Activated CD4-positive, alpha-beta T cell treated with anti-CD3 and anti-CD28 coated beads for 1 hour (primary cell): Measurements from ENCODE around the gene HGFAC.
"Not testable (repeated sequence)": the region's sequence is repeated elsewhere in the genome, so short reads cannot be mapped to it uniquely, and the experiment has no call there.

Experiments used
- DNase-seq: peaks from one replicate; pipeline ENCODE4 v3.0.0-alpha.2; 2020

Gene HGFAC

DNA sequence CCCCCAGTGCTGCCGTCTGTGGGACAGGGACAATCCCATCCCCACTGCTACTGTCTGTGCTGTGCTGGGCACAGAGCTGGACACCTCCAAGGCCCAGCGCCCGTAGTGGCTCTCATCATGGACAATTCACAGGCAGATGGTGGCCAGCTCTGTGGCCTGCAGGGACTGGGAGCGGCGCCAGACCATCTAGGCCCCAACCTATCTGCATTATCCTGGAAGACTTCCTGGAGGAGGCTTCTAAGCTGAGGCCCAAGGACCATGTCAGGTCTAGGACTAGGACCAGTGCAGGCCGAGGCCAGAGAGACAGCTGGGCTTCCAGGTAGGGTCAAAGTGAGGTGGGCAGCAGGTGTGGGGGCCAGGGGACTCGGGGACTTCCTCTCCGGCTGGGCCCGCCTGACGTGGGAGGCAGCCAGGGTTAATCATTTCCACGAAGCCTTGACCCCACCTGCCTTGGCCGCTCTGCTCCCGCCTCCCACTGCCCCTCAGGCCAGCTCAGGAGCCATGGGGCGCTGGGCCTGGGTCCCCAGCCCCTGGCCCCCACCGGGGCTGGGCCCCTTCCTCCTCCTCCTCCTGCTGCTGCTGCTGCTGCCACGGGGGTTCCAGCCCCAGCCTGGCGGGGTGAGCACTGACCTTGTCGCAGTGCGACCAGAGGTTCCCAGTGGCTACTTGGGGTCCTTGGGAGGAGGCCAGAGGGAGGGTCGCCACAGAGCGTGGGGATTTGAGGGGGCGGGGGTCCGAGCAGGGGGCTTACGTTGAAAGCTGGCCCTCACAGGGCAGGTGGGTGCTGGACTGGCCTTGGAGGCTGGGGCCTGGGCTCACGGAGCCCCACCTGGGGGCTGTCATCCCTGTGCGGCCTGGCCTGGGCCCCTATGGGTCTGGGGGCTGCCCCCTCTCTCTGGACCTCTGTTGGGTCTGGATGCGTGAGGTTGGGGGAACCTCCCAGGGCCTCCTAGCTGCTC, at the start of gene HGFAC:
Gene HGFAC (plus strand): TSS at position 468 of the 959 bp plus-strand sequence. CDS start 34 bp downstream, at position 502.
- no peak for DNase-seq

DNA sequence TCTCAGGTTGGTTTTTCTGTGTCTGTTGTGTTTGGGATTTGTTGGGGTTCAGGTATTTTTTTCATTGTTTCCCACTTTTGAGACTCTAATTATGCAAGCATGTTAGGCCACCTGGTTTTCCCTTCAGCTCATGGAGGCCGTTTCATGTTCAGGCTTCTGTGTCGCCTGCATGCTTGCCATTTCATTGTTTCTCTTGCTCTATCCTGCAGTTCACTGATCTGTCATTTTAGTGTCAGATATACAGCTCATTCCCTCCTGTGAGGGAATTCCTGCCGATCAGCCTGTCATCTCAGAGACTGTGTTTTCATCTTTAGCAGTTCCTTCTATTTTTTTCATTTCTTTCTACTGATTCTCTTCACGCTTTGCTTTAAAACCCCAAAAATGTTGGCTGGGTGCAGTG, 49.4 kb upstream of the HGFAC start:
- DNase-seq, result no peak

GRCh38 chr4:3393171-3393570, 48.6 kb upstream of the HGFAC start:
- DNase-seq, result no peak

GRCh38 chr4:3396600-3396999, 45.2 kb upstream of the HGFAC start:
- no peak for DNase-seq

DNA sequence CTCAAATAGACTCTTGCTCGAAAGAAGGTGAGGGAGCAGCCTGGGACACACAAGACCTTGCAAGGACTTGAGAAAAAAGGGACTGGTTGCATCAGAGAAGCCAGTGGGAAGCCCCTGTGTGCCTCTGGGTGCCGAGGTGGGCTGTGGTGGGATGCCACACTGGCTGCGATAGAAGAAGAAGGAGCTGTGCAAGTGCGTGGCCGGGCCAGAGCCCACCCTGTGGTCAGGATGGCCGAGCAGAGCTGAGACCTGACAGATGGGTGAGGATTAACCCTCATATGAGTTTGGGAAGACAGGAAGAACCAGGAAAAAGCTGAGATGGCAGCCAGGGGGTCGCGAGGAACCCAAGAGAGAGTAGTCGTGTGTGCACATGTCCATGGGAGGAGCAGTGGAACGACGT, 44.6 kb upstream of the HGFAC start:
- no peak for DNase-seq

GRCh38 chr4:3399277-3400194, 42.2 kb upstream of the HGFAC start:
- DNase-seq, result no peak

DNA sequence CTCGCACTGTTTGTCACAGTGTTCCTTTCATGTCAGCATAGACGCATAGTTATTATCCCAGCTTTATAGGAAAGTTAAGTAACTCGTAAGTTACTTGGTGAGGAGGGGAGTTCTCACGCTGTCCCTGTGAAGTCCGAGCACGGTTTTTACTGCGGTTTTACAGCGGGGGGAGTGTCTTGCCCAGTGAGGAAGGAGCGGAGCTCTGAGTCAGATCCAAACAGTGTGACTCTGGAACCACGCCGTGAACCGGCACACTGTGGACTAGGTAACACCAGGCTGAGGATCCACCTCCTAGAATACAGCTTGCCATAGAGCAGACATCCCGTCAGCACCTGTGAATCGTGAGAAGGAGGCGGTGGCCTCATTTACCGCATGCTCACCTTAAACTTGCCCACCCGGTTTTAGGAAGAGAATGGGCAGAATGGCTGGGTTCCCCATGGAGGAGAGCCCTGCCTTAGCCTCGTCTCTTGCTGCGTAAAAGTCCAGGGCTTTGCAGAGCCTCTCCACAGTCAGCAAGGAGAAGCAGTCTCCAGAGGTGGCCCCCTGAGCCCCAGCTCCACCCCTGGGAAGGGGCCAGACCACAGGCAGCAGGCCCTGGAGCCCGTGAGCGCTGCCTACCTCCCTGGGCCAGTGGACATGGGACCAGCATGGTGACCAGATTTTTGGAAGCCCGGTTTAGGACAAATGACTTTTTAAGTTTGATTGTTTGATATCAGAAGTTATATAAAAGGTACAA, 40.2 kb upstream of the HGFAC start:
- DNase-seq, result no peak

DNA sequence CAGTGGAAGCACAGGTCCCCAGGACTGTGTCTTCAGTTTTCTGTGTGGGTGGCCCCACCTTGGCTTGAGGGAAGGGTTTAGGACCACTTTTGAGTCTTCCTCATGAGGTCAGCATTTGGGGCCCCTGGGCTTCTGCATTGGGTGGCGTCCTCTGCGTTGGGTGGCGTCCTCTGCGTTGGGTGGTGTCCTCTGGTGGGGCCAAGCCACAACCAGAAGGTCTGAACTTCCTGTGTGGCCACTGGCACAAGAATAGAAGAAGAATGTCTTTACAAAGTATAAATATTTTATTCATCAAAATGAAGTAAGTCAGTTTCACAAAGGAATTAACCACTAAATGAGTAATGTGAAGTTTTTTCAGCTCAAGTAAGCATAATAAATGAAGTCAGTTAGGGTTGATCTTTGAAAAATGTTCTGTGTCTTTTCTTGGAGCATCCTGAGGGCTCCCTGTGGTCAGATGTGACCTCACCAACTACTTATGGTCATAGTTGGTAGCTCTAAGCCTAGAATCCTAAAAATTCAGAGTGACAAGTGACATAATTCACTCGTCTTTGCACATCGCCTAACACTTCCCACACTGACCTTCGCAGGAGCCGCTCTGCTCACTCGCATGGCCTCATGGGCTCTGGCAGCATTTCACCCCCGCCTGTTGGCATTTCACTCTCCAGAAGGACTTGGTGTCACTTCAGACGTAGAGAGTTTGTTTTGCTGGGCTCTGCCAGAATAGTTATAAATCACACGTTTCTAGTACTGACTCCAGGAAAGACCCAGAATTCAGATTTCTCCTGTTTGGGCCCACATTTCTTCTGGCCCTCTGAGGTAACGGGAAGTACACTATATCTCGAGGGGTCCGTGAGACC, 39.0 kb upstream of the HGFAC start:
- DNase-seq, result no peak

DNA sequence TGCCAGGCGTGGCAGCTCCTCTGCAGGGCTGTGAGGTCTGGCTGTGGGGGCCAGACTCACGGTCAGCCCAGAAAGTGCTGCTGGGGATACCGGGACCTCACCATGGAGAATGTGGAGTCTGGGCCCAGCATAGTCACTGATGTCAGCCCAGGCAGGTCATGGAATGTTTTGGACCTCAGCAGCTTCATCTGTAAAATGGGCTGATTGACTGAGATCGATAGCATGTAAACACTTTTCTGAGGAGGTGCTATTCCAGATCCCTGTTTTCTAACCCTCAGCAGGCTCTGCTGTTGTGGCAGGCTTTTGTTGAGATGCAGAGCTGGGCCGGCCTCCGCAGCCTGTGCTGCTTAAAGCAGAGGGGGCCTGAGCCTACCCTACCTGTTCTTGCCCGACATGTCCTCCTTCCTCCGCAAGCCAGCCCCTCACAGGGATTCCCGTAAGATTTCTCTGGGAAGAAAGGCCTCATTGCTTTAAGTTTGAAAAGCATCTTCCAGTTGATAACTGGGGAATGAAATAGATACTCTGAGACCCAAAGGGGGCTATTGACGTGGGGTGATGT, 38.3 kb upstream of the HGFAC start:
- no peak for DNase-seq

DNA sequence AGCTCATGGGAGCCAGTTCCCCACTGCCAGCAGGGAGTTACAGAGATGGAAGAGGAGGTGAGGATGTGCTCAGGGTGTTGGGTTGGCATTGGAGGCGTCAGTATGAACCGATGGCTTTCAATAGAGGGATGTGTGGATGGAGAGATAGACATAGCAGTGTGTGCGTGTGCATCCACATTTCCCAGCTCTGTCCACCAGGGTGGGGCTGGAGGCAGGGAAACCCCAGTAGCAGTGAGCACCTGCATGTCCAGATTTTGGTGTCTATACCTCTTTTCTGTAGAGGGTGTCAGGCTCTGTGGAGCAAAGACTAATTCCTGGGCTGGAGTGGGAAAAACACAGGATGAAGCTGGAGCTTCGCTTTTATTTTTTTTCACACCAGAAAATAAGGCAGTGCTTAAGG, 37.2 kb upstream of the HGFAC start:
- DNase-seq, result no peak

- no peak for DNase-seq
Observed at GRCh38 chr4:3405176-3405575, 36.6 kb upstream of the HGFAC start.

GRCh38 chr4:3406021-3406420, 35.7 kb upstream of the HGFAC start:
- no peak for DNase-seq

DNA sequence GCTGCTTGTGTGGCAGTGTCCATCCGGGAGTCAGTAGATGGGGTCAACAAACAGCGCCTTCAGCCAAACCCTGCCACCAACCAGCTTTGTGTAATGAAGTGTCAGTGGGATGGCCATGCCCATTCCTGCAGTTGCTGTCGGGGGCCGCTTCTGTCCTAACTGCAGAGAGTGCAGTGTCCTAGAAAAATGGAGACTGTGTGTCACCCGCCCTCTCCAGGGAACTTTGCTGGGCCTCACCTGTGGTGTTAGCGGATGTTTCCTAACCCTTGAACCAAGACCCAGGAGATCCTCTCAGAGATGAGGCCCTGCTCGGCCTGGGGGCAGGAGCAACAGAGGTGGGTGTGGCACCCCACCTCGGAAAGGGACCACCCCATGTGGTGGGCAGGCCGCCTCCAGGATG, 35.3 kb upstream of the HGFAC start:
- no peak for DNase-seq

DNA sequence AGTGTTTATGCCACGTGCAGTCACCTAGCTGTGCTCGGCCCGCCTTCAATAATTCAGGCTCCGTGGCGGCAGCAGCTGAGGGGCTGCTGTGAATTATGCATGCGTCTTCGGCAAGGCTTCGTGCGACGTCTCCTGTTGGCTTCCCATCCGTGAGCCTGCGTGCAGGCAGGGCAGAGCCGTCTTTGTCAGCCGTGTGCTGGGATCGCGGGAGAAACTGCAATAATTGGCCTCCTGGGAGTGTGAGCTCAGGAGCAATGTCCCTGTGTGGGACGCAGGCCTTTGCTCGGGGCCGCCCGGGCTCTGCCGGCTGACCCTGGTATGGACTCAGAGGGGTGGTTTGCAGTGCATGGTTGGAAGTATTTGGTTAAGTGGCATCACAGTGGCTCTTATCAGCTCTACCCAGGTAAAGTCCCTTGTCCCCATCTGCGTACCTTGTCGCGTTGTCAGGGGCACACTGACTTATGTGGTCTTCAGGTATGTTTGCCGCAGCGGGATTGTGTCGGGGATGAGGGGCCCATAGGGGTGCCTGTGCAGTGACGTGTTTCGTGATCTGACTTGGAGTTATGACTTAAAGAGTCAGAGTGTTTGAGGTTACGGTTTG, 34.5 kb upstream of the HGFAC start:
- DNase-seq, result no peak

- no peak for DNase-seq
Observed at GRCh38 chr4:3407930-3408792, 33.6 kb upstream of the HGFAC start.

- DNase-seq, result no peak
Observed at GRCh38 chr4:3408793-3409330, 32.9 kb upstream of the HGFAC start.

- DNase-seq, result no peak
Observed at GRCh38 chr4:3409571-3410091, 32.1 kb upstream of the HGFAC start.

GRCh38 chr4:3410401-3411135, 31.2 kb upstream of the HGFAC start:
- DNase-seq, result no peak

DNA sequence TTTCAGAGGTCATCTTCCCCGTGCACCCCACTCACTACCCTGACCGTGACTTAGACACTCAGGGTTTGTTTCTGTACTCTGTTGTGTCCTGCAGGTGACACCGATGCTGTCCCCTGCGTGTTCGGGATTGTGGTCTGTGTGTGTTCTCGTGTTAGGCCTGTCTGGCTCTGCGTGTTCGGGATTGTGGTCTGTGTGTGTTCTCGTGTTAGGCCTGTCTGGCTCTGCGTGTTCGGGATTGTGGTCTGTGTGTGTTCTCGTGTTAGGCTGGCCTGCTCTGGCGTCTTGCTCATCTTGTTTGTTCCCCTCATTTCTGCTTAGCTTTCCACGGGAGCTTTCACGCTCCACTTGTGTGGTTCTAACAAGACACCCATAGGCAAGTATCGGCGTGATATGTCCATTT, 30.6 kb upstream of the HGFAC start:
- not testable (repeated sequence) for DNase-seq
